GM18870 (cell line): ENCODE measurements around the gene SAYSD1.

ENCODE experiments used
- ATAC-seq: cut with Tn5 transposase; IDR thresholded peaks from one replicate; pipeline ENCODE4 v1.9.1; 2021; ENCODE audit warnings: moderate library complexity; ENCODE audit not compliant: unreplicated experiment

Gene SAYSD1

GRCh38 chr6:39079197-39080125 lies 35.5 kb downstream of the SAYSD1 start:
- ATAC-seq = no peak

GRCh38 chr6:39078695-39079094 lies 36.3 kb downstream of the SAYSD1 start:
- ATAC-seq = no peak

- ATAC-seq = no peak
These were observed 36.9 kb downstream of the SAYSD1 start for GRCh38 chr6:39077882-39078594.

GRCh38 chr6:39076623-39077535 lies 38.1 kb downstream of the SAYSD1 start:
- no peak for ATAC-seq

- ATAC-seq = no peak
These were observed 39.0 kb downstream of the SAYSD1 start for GRCh38 chr6:39075807-39076622.

- no peak for ATAC-seq
These were observed 39.8 kb downstream of the SAYSD1 start for GRCh38 chr6:39075010-39075686.

GRCh38 chr6:39074486-39074885 lies 40.5 kb downstream of the SAYSD1 start:
- ATAC-seq = no peak

- no peak for ATAC-seq
These were observed 41.3 kb downstream of the SAYSD1 start for GRCh38 chr6:39073471-39074355.

- no peak for ATAC-seq
These were observed 42.2 kb downstream of the SAYSD1 start for GRCh38 chr6:39072830-39073229.

- no peak for ATAC-seq
These were observed 46.6 kb downstream of the SAYSD1 start for GRCh38 chr6:39068391-39068790.

- no peak for ATAC-seq
These were observed 49.4 kb downstream of the SAYSD1 start for GRCh38 chr6:39065561-39065960.

GRCh38 chr6:39063526-39063925 lies 51.5 kb downstream of the SAYSD1 start:
- ATAC-seq = no peak

- no peak for ATAC-seq
These were observed 52.8 kb downstream of the SAYSD1 start for GRCh38 chr6:39062014-39062740.

- no peak for ATAC-seq
These were observed 53.4 kb downstream of the SAYSD1 start for GRCh38 chr6:39061588-39061987.

- ATAC-seq = no peak
These were observed 53.8 kb downstream of the SAYSD1 start for GRCh38 chr6:39061182-39061581.

- ATAC-seq = no peak
These were observed 54.4 kb downstream of the SAYSD1 start for GRCh38 chr6:39060467-39061160.
